Muscle layer of duodenum (tissue), 2 donors: ENCODE data around the gene GOSR1.
"Not testable (repeated sequence)": the region's sequence is repeated elsewhere in the genome, so short reads cannot be mapped to it uniquely, and the experiment has no call there.

ENCODE experiments used
- H3K27ac ChIP-seq: one replicate; pipeline ENCODE4 v1.7.0; 2013; ENCODE audit warnings: mild to moderate bottlenecking, low read length
- H3K27me3 ChIP-seq: one replicate; pipeline ENCODE4 v1.7.0; 2013; ENCODE audit warnings: low read depth, mild to moderate bottlenecking, control low read depth, low read length
- H3K36me3 ChIP-seq, 2 donors: one replicate each; pipeline ENCODE4 v1.7.0; 2013; ENCODE audit warnings: low read length in 2 of 2, control low read depth in 1 of 2, mild to moderate bottlenecking in 1 of 2; ENCODE audit not compliant: insufficient read depth in 2 of 2, control insufficient read depth in 1 of 2
- H3K4me1 ChIP-seq, 2 donors: one replicate each; pipeline ENCODE4 v1.7.0; 2013; ENCODE audit warnings: low read length in 2 of 2, mild to moderate bottlenecking in 2 of 2, control low read depth in 1 of 2, moderate library complexity in 1 of 2; ENCODE audit not compliant: insufficient read depth in 2 of 2, control insufficient read depth in 1 of 2
- H3K4me3 ChIP-seq, 2 donors: one replicate each; pipeline ENCODE4 v1.7.0; 2013; ENCODE audit warnings: low read length in 2 of 2, low read depth in 1 of 2, mild to moderate bottlenecking in 1 of 2
- H3K9me3 ChIP-seq, 2 donors: one replicate each; pipeline ENCODE4 v1.7.0; 2013; ENCODE audit warnings: low read length in 2 of 2, control low read depth in 1 of 2, mild to moderate bottlenecking in 1 of 2; ENCODE audit not compliant: control insufficient read depth in 1 of 2
- donor health status: healthy.

The GOSR1 gene

DNA sequence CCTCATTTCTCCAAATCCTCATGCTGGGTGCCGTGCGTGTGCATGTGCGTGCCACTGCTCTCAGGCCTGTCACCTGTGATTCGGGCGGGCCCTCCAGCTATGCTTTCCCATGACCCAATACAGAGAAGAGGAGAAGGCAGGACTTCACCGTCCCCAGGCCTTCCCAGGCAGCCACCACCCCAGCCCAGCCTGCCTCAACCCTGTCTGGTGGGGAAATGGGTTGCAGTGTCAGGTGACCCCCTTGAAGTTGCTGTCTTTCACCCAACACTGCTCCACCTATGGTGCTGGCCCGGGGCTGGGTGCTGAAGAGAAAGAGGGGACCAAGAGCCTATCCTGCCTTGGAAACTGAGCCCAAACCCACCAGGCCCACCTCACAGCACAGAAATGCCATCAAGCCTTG lies 94.7 kb downstream of the GOSR1 start:
- no peaks in the 10 kb centered on the region for H3K36me3 ChIP-seq
- H3K4me1 ChIP-seq: no peaks in the 10 kb centered on the region
- H3K27me3 ChIP-seq: no peaks in the 10 kb centered on the region
- no peak overlapping the region for H3K4me3 ChIP-seq
- no peaks in the 10 kb centered on the region for H3K9me3 ChIP-seq
- H3K27ac ChIP-seq: no peak overlapping the region

DNA sequence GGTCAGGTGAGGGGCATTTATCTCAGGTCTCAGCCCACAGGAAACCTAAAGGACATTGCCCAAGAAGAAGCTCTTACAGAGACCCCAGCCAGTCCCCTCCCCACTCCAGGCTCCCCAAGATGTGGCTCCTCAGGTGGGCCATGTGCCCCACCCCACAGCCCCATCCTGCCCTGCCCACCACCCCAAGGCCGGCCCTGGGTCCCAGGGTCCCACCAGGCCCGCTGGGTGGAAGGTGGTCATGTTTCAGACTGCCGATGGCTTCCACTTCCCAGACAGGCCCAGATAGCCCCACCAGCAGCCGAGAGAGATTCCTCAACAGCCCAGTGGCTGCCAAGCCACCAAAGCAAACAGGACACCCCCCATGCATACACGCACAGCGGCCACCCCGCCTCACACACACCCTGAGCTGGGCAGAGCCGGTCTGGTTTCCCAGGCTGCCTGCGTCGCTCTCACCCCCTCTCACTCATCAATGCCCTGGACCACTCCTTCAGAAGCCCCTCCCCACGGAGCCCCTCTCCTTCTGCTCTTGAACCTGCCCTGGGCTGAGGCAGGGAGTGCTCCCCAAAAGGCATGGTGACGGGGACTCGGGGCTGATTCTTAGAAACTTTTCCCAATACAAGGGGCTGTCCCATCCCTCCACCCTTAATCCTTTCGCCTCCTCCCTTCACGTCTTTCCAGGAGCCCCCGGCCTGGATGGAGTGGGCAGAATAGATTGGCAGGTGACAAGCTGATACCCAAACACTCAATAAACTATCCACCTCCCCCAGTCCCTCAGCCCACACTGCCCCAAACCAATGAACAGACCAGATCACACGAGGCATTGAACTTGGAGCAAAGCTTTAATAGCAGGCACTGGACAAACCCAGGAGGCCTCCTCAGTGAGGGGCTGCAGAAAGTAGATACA lies 95.7 kb downstream of the GOSR1 start:
- not testable (repeated sequence) for H3K27ac ChIP-seq, H3K9me3 ChIP-seq, H3K4me3 ChIP-seq, H3K27me3 ChIP-seq, H3K4me1 ChIP-seq, H3K36me3 ChIP-seq

DNA sequence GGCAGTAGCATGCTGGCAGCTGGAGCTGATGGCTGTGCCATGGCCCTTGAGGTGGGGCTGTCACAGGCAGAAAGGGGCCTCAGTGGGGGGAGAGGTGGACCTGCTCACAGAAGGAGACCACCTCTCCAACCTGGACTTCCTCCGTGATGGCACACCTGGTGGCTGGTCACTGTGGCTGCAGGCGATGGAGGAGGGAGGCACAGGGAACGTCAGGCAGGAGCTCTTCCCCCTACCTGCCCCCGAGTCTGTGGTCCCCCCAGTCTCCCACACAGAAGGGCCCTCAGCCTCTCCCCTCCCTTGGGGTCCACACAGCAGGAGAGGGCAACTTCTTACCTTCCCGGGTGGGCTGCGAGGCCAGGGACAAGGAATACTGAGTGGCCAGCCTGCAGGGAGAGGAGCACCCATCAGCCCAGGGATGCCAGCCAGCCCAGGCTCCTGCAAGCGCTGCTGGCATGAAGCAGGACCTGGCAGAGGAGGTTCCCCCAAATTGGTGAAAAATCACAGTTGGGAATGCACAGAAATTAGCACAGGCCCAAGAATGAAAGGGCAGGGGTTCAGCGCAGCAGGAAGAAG lies 96.5 kb downstream of the GOSR1 start:
- Histone ChIP-seq H3K4me1 (no peaks in the 10 kb centered on the region), H3K27ac (no peak overlapping the region), H3K4me3 (no peak overlapping the region), H3K36me3 (no peaks in the 10 kb centered on the region), H3K27me3 (no peaks in the 10 kb centered on the region), H3K9me3 (no peaks in the 10 kb centered on the region)

DNA sequence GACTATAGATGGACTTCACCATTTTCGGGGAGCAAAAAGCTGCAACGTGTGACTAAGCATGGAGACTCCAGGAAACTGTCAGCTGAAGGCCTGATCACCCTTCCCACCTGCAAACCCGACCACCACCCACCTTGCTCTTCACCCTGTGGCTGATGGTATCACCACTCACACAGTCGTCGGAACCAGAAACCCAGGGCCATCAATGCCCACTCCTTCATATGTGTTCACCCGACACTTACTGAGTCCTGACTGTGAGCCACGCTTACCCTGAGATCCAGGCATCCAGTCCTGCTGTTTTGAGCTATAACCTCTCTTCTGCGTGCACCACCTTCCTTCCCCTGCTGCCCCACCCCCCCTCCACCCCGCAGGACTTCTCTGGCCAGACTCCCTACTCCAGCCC lies 97.1 kb downstream of the GOSR1 start:
- H3K27ac ChIP-seq, H3K36me3 ChIP-seq, H3K4me1 ChIP-seq, H3K4me3 ChIP-seq, H3K27me3 ChIP-seq, H3K9me3 ChIP-seq: not testable (repeated sequence)

DNA sequence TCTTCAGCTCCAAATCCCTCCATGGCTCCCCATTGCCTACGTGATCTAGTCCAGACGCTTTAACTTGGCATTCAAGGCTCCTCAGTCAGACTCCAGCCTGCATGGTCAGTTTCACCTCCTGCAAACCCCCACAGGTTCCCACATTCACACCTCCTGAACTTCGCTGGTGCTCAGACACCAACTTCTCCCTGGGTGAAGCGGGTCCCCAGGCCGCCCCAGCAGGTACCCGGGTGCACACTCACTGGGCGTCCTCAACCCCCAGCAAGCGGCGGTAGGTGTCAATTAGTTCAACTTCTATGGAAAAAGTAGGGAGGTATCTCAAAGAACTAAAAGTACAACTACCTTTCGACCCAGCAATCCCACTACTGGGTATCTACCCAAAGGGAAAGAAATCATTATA lies 97.6 kb downstream of the GOSR1 start:
- H3K27ac ChIP-seq, H3K9me3 ChIP-seq, H3K36me3 ChIP-seq, H3K4me1 ChIP-seq, H3K4me3 ChIP-seq, H3K27me3 ChIP-seq: not testable (repeated sequence)

DNA sequence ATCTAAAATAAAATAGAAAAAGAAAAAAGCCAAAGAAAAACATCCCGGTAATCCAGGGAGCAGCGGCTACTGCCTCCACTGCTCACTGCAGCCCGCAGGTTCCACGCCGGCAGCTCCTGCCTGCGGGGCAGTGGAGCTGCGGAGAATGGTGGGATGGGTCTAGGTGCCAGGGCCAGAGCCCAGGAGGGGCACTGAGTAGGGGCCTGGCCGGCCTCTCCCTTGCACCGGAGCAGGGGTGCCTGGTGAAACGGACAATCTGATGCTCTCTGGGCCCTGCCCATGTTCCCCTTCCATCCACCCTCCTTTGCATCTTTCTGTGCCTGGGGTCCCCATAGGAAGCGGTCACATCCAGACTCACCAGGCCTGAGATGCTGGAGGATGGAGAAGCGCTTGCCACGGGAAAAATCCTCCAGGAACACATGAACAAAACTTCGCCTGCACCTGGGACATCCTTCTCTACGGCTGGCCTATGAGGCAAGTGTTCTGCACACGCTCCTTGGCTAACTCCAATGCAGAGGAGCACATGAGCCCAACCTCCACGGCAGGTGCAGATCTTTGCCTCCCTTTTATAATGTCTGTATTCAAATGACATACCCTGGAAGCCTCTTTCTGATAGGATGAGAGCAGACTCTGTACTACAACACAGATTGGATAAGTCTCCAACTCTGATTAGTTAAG lies 98.6 kb downstream of the GOSR1 start:
- not testable (repeated sequence) for H3K36me3 ChIP-seq, H3K4me3 ChIP-seq, H3K27ac ChIP-seq

DNA sequence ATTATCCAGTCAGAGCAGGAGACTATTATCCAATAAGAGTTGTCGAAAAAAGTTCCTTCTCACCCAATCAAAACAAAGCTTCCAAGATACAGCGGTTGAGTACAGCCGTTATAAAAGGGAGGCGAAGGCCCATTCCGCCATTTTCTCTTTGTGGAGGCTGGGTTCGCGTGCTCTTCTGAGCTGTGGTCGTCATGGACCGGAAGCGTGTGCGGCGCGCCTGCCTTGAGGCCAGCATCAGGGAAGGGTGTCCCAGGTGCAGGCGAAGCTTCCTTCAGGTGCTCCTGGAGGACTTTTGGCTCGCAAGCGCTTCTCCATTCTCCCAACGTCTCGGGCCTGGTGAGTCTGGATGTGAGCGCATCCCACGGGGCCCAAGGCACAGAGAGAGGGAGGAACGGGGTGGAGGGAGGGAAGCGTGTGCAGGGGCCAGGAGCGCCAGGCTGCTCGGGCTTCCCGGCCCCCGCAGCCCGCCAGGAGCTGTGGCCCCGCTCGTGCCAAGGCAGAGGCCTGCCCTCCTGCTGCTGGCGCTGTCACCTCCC lies 99.2 kb downstream of the GOSR1 start:
- Histone ChIP-seq H3K9me3 (no peaks in the 10 kb centered on the region), H3K27me3 (no peaks in the 10 kb centered on the region), H3K36me3 (no peaks in the 10 kb centered on the region), H3K4me3 (no peak overlapping the region), H3K27ac (no peak overlapping the region), H3K4me1 (no peaks in the 10 kb centered on the region)

More for the DNA sequence above, 98.6 kb downstream of the GOSR1 start:
- not testable (repeated sequence) for H3K27me3 ChIP-seq, H3K9me3 ChIP-seq, H3K4me1 ChIP-seq
